C1 segment of cervical spinal cord (tissue), 14 donors: ENCODE data around the gene MIDN.
"Not testable (repeated sequence)": the region's sequence is repeated elsewhere in the genome, so short reads cannot be mapped to it uniquely, and the experiment has no call there.

ENCODE experiments used
- DNase-seq, 14 donors: peaks; one replicate each; lab custom pipeline; 2025; lab: John Stamatoyannopoulos, UW

The MIDN gene

GRCh38 chr19:1291761-1292418 lies 43.5 kb downstream of the MIDN start:
- no peak for DNase-seq

DNA sequence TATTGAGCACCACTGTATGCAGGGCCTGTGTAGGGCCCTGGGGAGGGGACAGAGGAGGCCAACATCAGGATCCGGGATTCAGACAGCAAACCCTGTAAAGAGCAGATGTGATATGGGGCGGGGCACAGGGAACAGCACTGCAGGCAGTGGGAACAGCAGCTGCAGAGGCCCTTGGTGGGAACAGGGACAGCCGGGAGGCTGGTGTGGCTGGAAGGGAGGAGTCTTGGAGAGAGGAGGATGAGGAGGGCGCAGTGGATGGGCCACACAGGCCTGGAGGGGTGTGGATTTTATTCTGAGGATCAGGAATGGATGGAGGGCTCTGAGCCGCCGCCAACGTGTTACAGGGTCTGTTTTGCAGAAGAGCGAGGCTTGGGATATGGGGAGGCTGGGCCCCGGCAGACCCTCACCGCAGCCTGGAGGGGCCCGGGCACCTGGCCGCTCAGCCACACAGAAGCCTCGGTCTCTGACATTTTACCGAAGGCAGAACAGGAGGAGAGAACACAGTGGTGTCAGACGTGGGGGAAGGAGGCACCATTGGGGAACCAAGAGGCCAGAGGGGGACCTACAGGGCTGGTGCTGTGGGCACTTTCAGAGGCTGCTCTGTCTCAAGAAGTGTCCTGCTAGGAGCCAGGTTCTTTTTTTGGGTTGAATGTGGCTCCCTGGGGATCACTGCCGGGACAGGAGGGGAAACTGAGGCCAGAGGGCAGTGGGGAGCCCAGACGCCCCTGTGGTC lies 44.2 kb downstream of the MIDN start:
- DNase-seq: no peak

DNA sequence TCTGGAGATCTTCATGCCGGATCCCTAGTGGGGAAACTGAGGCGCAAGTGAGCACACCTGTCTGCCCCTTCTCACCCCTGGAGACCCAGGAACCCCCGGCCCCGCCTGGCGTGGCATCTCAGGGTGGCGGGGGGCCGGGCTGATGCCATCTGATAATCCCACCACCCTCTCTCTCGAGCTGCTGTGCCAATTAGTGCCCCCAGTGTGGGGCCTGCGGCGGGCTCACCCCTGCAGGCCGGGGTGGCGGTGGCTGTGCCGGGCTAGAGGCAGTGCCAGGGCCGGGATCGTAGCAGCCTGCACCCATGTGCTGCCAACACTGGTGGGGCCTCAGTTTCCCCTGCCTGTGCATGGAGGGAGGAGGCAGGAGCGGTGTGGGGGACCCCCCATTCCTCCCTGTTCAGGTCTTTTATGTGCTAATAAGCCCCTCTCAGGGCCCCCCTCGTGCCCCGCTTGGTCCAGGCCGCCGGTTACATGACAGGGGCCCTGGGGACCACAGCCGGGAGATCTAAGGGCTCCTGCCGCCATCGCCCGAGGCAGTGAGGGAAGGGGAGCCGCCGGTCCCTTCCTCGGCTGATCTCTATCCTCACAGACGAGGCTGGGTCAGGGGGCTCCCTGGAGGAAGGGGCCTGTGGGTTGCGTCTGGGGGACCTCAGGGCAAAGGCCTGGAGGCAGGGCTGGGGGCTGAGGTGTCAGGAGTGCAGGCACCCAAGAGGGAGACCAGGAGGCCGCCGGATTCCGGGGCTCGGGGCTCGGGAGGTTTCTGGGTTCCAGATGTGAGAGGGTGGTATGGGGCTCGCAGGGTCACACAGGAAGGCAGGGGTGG lies 45.6 kb downstream of the MIDN start:
- DNase-seq: no peak

DNA sequence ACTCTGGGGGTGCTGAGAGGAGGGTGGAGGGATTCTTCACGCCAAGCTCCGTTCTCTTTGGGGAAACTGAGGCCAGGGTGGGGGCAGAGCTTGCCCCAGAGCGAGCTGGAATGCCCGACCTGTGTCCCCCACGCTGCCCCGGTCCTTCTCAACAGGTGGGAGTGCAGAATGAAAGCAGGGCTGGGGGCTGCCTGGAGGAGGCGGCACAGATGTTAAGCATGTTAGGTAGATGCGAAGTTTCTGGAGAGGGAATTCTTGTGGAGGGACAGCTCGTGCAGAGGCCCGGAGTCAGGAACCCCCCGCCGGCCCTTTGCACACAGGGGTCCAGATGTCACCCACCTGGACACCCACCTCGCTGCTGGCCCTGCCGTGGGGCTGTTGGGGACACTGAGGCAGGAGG lies 46.3 kb downstream of the MIDN start:
- no peak for DNase-seq

GRCh38 chr19:1295169-1296012 lies 47.0 kb downstream of the MIDN start:
- DNase-seq: no peak

DNA sequence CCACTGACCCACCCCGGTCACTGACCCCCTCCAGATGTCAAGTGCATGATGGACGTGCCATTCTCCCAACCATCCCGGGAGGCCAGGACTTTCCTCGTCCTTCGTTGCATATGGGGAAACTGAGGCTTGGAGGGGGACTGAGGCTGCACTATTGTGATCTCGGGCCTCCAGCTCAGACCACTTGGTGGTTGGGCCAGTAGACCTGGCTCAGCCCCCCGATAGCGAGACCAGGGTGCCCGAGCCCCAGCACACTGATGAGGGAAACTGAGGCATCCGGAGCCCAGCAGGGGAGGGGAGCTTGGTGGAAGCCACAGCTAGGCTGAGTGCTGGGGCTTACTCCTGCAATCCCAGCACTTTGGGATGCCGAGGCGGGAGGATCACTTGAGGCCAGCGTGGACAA lies 47.7 kb downstream of the MIDN start:
- DNase-seq: no peak

- DNase-seq: no peak
Measured at GRCh38 chr19:1296575-1297271, 48.3 kb downstream of the MIDN start.

GRCh38 chr19:1298235-1298634 lies 49.9 kb downstream of the MIDN start:
- DNase-seq: no peak

GRCh38 chr19:1299801-1300200 lies 51.4 kb downstream of the MIDN start:
- no peak for DNase-seq

- DNase-seq: no peak
Measured at GRCh38 chr19:1300744-1301490, 52.5 kb downstream of the MIDN start.

DNA sequence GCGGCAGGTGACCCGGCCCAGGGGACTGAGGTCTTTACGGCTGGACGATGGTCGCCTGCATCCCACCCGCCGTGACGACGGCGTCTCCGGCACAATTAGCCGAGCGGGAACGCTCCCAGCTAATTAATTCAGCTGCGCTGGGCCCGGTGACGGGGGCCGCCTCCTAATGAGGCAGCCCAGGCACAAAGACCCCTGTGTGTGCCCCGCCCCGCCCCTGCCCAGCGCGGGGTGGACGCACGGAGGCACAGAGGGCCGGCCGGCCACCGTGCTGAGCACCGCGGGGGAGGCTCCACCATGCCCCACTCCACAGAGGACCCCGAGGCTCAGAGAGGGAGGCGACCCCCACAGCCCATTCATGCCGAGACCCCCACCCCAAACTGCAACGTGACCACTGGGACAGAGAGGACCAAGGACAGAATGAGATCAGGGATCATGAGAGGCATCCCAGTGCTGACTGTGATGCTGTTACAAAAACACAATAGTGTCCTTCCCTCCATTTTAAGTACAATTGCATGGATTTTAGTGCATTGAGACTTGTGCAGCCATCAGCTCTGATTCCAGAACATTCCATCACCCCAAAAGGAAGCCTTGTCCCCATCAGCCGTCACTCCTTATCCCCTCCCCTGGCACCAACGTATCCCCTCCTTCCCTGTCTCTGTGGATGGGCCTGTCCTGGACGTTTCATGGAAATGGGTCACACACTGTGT lies 54.3 kb downstream of the MIDN start:
- peak in 11 of 14 donors; percentile 11 to 73 (median 49) for DNase-seq

GRCh38 chr19:1304197-1304924 lies 56.0 kb downstream of the MIDN start:
- DNase-seq: no peak

- DNase-seq: not testable (repeated sequence)
Measured at GRCh38 chr19:1305354-1305753, 57.0 kb downstream of the MIDN start.

DNA sequence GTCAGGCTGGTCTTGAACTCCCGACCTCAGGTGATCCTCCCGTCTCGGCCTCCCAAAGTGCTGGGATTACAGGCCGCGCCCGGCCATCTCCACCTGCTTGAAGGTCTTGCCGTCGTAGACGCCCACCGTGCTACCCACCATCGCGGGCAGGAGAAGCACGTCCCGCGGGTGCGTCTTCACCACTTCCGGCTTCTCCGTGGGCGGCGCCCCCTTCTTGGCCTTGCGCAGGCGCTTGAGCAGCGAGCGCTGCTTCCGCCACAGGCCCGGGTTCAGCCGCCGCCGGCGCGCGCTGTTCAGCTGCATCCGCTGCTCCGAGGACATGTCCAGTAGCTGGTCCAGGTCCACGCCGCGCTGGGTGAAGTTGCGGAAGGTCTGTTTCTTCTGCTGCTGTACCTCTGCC lies 58.9 kb downstream of the MIDN start:
- no peak for DNase-seq

- no peak for DNase-seq
Measured at GRCh38 chr19:1307755-1308303, 59.4 kb downstream of the MIDN start.

DNA sequence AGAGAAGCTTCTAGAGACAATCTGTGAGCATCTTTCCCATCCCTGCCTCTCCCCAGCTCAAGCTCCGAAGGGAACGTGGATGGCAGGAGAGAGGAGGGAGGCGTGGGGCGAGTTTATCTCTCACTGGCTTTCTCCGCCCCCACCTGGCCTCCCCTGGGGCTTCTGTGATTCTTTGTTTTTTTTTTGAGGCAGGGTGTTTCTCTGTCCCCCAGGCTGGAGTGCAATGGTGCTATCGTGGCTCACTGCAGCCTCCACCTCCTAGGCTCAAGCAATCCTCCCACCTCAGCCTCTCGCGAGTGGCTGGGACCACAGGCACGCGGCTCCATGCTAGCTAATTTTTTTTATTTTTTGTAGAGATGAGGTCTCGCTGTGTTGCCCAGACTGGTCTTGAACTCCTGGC lies 60.3 kb downstream of the MIDN start:
- no peak for DNase-seq
